Stimulated activated CD4-positive, alpha-beta T cell treated with anti-CD3 and anti-CD28 coated beads, Interleukin-2, amount 100 ng/mL, for 48 hours (primary cell): ENCODE measurements around the gene POLR3B.
"Not testable (repeated sequence)": the region's sequence is repeated elsewhere in the genome, so short reads cannot be mapped to it uniquely, and the experiment has no call there.

Experiments
- DNase-seq, 2 donors: peaks; one replicate each; pipeline ENCODE4 v3.0.0-alpha.2; 2020

The POLR3B gene

DNA sequence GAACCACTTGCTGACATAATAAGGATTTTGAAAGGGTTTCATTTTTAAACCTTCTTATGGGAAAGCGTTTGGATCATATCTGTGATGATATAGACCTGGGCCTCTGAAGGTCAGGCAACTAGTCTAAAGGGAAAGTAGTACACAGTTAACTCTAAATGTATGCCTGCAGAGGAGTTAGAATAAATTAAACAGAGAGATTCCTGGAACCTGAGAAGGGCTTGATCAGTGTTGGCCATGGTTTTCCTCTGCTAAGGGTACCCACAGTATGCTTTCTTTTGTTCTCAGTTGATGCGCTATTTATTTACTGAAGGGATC is 14.4 kb upstream of the POLR3B start:
- no peak for DNase-seq

GRCh38 chr12:106344131-106344530 is 13.4 kb upstream of the POLR3B start:
- no peak for DNase-seq

- no peak for DNase-seq
Measured at GRCh38 chr12:106345746-106346145, 11.8 kb upstream of the POLR3B start.

DNA sequence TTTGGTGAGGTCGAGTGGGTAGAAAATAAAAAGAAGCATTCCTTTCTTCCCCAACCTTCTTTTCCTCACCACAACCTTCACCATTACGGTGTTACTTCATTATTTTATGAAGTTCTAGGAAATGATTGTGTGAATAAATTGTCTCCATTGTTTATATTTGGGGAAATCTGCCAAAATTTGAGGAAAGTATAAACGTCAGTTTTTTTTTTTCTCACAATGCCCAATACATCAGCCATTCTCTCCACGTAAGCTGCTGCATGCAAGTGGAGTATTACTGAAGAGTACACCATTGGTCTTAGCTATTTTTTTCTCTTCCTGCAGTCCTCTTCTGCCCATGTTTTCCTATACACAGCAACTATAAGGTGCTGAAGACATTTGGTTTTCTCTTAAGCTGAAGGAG is 9.1 kb upstream of the POLR3B start:
- no peak for DNase-seq

DNA sequence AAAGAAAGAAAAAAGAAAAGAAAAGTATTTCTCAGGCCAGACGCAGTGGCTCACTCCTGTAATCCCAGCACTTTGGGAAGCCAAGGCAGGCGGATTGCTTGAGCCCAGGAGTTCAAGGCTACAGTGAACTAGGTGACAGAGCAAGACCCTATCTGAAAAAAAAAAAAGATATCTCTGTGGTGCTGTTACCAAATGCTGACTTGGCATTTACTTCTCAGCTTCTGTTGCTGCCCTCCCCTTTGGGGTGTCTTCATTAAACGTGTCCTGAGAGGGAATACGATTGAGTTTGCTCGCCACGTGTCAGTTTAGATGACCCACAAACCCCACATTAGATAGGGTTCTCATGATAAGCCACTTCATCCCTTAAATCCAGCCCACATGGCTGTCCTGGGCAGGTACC is 4.4 kb upstream of the POLR3B start:
- DNase-seq = no peak

DNA sequence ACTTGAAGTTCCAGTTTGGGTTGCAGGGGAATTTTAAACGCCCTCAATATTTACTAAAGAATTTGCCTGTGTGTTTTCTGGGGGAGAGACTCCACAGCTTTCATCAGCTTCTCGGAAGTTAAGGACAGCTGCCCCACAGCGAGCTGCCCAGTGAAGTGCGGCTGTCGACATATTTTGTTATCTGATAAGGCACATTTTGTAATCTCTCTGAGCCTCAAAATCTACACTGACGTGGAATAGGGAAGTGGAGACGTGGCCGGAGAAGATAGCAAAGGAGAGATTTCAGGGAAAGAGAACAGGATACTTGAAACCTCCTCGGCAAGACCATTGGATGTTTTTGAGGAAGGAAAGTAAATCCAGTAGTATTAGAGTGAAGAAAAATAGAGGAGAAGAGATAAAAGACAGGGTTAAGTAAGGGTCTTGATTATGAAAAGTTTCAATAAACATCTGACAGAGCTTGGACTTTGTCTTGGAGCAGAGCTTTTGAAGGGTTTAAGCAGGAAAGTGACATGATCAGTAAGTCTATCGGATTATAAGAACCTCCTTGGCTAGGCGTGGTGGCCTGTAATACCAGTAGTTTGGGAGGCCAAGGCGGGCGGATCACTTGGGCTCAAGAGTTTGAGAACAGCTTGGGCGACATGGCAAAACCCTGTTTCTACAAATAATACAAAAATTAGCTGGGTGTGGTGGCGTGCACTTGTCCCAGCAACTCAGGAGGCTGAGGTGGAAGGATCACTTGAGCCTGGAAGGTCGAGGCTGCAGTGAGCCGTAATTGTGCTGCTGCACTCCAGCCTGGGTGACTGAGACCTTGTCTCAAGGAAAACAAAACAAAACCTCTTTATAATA is 1.1 kb downstream of the POLR3B start:
- DNase-seq = peak in 1 of 2 donors; percentile 2

DNA sequence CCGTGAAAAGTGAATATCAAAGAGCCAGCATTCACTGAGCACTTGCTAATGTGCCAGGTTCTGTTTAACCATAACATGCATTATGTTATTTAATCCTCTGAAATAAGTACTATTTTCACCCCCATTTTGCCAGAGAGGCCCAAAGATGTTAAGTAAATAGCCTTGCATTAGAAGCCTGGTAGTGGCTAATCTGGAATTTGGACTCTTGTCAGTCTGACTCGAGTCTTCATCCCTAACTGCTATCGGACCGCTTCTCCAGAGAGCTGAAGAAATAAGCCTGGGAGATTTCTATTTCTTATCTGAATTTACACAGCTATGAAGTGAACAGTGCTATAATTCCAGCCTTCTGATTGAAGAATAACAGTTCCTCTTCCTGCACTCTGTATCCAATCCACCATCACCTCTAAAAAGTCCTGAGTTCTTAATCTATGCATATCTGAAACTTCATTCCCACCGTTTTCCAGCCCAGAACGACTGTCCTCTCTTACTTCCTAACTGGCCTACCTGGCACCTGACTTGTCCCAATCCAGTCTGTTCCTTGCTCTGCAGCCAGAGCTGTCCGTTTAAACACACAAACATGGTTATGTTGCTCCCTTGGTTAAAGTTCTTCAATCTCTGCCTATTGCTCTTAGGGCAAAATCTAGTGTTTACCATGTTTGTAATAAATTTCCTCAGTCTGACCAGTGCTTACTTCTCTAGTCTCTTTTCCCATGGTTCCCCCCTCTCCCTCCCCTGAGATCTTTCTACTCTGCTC is 2.3 kb downstream of the POLR3B start:
- no peak for DNase-seq

- DNase-seq = no peak
Measured at GRCh38 chr12:106360400-106360994, 2.9 kb downstream of the POLR3B start.

DNA sequence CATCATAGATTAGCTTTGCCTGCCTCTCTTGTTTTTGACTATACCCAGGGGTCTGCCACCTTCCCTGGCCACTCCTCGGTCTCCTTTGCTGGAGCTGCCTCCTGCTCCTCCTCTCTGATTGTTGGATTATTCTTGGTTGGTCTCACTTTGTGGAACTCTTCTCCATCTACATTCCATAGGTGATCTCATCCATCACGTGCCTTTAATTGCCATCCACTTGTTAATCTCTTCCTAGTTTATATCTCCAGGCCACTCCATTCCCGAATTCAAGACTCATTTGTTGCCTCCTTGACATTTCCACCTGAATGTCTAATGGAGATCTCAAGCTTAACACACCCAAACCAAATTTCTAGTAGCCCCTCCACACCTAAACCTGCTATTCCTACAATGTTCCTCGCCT is 5.4 kb downstream of the POLR3B start:
- DNase-seq = no peak

DNA sequence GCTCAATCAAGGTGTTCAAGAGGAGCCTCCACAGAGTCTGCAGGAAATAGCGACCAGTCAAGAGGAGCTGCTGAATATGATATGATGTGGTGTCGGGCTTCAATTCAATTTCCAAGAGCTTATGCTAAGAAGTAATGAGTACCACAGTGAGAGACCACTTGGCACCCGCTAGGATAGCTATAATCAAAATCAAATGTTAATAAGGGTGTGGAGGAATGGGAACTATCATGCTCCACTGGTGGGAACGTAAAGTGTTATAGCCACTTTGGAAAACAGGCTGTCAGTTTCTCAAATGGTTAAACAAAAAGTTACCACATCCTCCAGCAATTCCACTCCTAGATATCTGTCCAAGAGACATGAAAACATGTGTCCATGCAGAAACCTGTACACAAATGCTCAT is 6.7 kb downstream of the POLR3B start:
- no peak for DNase-seq

GRCh38 chr12:106369624-106370346 is 12.2 kb downstream of the POLR3B start:
- DNase-seq = no peak

GRCh38 chr12:106378788-106379187 is 21.2 kb downstream of the POLR3B start:
- no peak for DNase-seq

- DNase-seq = no peak
Measured at GRCh38 chr12:106380954-106381353, 23.4 kb downstream of the POLR3B start.

DNA sequence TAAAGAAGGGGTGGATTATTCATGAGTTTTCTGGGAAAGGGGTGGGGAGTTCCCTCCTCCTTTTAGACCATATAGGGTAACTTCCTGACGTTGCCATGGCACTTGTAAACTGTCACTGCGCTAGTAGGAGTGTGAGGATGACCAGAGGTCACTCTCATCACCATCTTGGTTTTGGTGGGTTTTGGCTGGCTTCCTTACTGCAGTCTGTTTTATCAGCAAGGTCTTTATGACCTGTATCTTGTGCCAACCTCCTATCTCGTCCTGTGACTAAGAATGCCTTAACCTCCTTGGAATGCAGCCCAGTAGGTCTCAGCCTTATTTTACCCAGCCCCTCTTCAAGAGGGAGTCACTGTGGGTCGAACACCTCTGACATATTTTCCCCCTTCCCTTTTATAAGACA is 24.3 kb downstream of the POLR3B start:
- DNase-seq = not testable (repeated sequence)

GRCh38 chr12:106386813-106387535 is 29.4 kb downstream of the POLR3B start:
- DNase-seq = no peak

DNA sequence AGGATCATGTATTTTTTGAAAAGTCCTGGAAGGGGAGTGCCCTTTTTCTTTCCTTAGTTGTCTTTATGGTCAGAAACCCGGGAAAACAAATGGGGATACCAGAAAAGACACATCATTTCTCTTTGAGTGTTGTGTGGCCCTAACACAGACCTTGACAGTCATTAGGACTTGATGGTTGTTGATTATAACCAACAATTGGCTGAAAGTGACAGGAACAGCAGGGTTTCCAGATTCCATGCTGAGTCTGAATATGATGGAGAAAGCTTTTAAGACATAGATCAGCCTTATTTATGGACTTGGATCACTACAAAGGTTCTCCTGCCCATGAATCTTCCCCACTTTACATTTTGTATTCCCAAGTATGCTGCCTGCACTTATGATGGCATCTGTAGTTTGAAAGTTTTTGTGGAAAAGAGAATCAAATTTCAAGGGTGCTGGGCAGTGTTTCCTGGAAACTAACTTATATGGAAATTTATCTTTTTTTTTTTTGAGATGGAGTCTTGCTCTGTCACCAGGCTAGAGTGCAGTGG is 30.4 kb downstream of the POLR3B start:
- no peak for DNase-seq

DNA sequence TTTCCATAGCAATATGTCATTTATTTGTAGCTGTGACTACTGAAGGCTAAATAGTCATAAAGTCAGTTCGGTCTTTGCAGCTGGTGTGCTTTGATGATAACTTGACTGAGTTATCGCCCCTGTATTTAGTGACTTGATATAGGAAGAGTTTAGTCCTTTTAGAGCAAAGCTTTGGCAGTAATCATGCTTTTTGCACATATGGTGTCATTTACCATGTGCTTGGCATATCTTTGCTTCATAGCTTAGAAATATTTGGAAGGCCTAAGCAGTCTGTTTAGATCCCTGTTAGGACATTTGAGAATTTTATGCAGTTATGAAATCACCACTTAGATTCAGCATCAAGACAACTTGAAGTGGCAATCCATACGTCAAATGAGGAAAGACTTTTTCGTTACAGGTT is 31.6 kb downstream of the POLR3B start:
- DNase-seq = no peak

DNA sequence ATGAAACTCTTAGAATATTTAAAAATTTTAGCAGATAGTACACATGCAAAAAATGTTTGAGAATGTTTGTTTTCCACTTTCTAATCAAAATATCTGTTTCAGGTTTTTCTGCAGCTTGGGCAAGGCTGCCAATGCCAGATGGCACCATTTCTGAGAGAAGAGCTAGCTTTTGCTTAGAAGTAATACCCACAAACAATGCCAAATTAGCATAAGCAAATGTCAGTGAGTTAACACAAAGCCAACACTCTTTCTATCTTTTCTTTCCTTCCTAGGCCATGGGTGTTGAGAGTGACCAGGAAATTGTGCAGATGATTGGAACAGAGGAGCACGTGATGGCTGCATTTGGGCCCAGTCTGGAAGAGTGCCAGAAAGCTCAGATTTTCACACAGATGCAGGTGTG is 35.2 kb downstream of the POLR3B start:
- DNase-seq = no peak

GRCh38 chr12:106409878-106410277 is 52.3 kb downstream of the POLR3B start:
- no peak for DNase-seq

DNA sequence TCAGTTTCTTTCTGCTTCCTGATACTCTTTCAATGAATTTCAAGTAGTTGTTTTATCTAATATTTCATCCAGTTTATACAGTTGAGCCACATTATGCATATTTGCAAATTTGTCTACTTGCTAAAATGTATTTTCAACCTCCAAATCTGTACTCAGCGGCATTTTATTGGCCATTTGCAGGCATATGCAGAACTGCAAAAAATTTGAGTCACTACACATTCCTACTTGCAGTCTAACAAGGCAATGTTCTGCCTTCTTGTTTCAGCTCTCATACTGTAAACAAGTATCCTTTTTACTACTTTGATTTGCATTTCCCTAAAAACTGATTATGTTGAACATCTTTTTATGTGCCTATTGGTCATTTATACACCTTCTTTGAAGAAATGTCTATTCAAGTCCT is 55.0 kb downstream of the POLR3B start:
- no peak for DNase-seq

DNA sequence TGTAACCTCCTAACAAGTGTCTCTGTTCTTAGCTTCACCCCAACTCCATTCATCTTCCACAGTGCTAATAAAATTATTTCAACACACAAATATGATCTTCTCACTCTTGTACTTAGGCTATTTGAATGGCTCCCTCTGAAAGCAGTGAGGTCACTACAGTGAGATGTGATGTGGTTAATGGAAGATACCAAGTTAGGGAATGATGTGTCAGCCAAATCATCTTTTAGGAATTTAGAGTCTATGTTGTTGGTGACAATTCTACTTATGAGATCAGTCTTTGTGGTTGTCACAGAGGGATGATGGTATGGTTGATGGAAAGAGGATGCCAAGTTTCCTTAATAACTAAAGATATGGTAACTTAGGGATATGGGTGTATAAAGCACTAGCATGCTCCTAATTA is 57.6 kb downstream of the POLR3B start:
- DNase-seq = no peak

DNA sequence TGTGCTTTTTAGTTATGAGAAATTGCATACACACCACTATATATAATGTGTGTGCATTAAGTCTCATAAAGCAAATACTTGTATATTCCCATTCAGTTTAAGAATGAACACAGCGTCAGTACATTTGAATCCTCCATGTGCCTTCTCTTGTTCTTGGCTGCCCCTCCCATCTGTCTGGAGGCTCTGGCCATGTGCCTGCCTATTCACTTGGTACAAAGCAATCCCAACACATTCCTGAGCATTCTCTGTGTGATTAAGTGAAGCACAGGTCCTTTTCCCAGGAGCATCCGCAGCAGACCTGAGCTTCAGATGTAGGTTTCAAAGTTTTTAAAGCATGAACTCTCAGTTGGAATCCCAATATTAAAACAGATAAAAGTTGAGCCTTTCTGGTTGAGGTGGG is 58.7 kb downstream of the POLR3B start:
- no peak for DNase-seq
